Aorta (tissue), 5 donors: ENCODE results near the gene CCDC85A. TPM values are rescaled to one million over a fixed set of nuclear protein-coding genes. Genes with fewer than 3 reads are reported as not detected.

Experiments used
- ATAC-seq: fragments of 200-7000 bp; cut with Tn5 transposase; one replicate; pipeline ENCODE4 v1.9.1; 2022; ENCODE audit warnings: moderate library complexity; ENCODE audit not compliant: low FRiP score
- DNase-seq, 2 donors: peaks; one replicate each; pipeline ENCODE4 v3.0.0-alpha.2; 2020
- H3K27ac ChIP-seq, 2 donors: one replicate each; pipeline ENCODE4 v1.5.1; 2013; ENCODE audit warnings: low read length in 2 of 2, mild to moderate bottlenecking in 2 of 2, moderate library complexity in 2 of 2, control low read depth in 1 of 2, inconsistent platforms in 1 of 2, low read depth in 1 of 2
- H3K27me3 ChIP-seq, 2 donors: one replicate each; pipeline ENCODE4 v1.6.1; 2013; ENCODE audit warnings: control low read depth in 1 of 2, low read length in 1 of 2, mild to moderate bottlenecking in 1 of 2, moderate library complexity in 1 of 2; ENCODE audit not compliant: insufficient read depth in 2 of 2, control insufficient read depth in 1 of 2
- H3K36me3 ChIP-seq, 2 donors: one replicate each; pipeline ENCODE4 v1.6.1; 2013; ENCODE audit warnings: control low read depth in 1 of 2, low read length in 1 of 2, mild to moderate bottlenecking in 1 of 2; ENCODE audit not compliant: insufficient read depth in 2 of 2, control insufficient read depth in 1 of 2
- H3K4me1 ChIP-seq, 2 donors: one replicate each; pipeline ENCODE4 v1.6.1; 2013; ENCODE audit warnings: low read length in 2 of 2, control low read depth in 1 of 2, mild to moderate bottlenecking in 1 of 2, moderate library complexity in 1 of 2; ENCODE audit not compliant: insufficient read depth in 2 of 2, control insufficient read depth in 1 of 2
- H3K4me3 ChIP-seq, 2 donors: one replicate each; pipeline ENCODE4 v1.5.1; 2013; ENCODE audit warnings: low read length in 2 of 2, control low read depth in 1 of 2, mild to moderate bottlenecking in 1 of 2
- H3K9me3 ChIP-seq: one replicate; pipeline ENCODE4 v1.6.1; 2013; ENCODE audit warnings: mild to moderate bottlenecking, low read length; ENCODE audit not compliant: control insufficient read depth
- WGBS, 2 donors: extraction: QIAGEN DNeasy Blood & Tissue Kit; methylation state at CpG; one replicate each; pipeline ENCODE4 v1.1.7; 2013; 5-methylcytosine and 5-hydroxymethylcytosine counted together
- intact Hi-C, 2 donors: fragments of 100-400 bp; cut with DNase I; formaldehyde crosslinking; loops; one replicate each; pipeline versions ENCODE4 v1.14.2 to v1.15.0; 2022
- polyA plus RNA-seq, 2 donors: library from polyadenylated mRNA; stranded (reverse); fragments of 200-250 nt; gene quantifications; one replicate each; pipeline ENCODE4 v1.2.3, GENCODE V29; 2013
- total RNA-seq, 2 donors: library from RNA; stranded (reverse); fragmentation: NEBNext Ultra II Directional; extraction: Animal tissue kit (Norgen Biotek cat#: 25700); gene quantifications; one replicate each; pipeline ENCODE4 v1.2.1, GENCODE V29; 2021
- donor health status: healthy with polysubstance abuse.
- donor health status: Bipolar disorder and iron deficiency.
- donor health status: DM: no; HTN: no; CAD: no.
- donor health status: DM: no; HTN: no; CAD: no.
- donor health status: DM: yes; HTN: yes; CAD: no.

Gene CCDC85A
- total and polyA plus RNA-seq, 4 donors = 0.28 to 5.6 (median 2.7) TPM; not detected in 1

DNA sequence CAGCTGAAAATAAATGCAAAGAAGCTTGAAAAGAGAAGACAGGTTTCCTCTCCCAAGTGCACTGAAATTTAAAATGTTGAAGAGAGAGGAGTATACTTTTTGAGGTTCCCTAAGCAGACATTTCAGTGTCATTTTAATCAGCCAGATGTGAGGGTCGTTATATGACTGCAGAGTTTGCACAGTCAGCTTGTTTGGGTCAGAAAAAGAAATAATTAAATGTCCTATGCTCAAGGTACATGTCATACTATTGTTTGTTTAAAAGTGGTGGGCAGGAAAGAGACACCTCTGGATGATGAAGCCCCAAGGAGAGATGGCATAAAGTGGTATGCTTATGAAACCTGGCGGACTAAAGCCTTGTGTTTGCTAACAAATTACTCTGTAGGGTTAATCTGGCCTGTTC lies 55.2 kb downstream of the CCDC85A start:
- H3K9me3 ChIP-seq = no peaks in the 10 kb centered on the region
- H3K36me3 ChIP-seq = no peaks in the 10 kb centered on the region
- no peak for ATAC-seq
- WGBS, 2 donors = 49 to 66% methylated on average over 2 of the region's 2 CpGs
- H3K27ac ChIP-seq = no peak overlapping the region
- H3K4me3 ChIP-seq = no peak overlapping the region
- H3K27me3 ChIP-seq = no peaks in the 10 kb centered on the region
- no peak for DNase-seq
- intact Hi-C loops = no loop called here
- H3K4me1 ChIP-seq = peaks cover 0 to 2% of the 10 kb centered on the region in 2 donors

DNA sequence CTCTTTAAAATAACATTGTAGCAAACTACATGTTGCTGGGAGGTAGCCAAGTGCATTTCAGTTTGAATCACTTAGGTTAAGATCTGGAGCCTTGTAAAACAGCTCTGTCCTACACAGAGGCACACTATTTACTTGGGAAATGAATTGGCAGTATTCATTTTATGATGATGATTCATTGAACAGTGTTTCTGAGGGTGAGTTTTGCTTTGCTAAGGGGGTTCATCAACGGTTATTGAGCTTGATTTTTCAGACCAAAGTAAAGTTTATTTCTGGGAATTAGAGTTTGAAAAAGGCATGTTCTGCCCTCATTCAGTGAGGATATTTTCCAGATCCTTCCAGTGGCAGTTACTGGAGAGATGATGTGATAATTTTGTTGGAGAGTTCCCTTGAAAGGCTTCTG lies 55.6 kb downstream of the CCDC85A start:
- ATAC-seq = no peak
- Histone ChIP-seq H3K4me1 (no peaks in the 10 kb centered on the region), H3K4me3 (no peak overlapping the region), H3K27ac (no peak overlapping the region), H3K27me3 (no peaks in the 10 kb centered on the region), H3K36me3 (no peaks in the 10 kb centered on the region), H3K9me3 (no peaks in the 10 kb centered on the region)
- intact Hi-C loops = no loop called here
- 11 to 26% methylated on average over 1 of the region's 1 CpG for WGBS, 2 donors
- DNase-seq = no peak

DNA sequence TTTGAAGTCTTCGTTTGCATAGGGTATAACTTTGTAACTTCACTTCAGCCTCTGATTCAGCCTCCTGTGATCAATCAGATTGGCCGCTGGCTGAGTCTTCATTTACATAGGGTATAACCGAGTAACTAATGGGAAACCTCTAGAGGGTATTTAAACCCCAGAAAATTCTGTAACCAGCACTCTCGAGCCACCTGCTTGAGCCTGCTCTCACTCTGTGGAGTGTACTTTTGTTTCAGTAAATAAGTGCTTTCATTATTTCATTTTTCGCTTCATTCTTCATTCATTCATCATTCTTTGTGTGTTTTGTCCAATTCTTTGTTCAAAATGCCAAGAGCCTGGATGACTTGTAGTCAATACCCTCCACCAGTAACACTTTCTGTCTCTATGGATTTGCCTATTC lies 56.4 kb downstream of the CCDC85A start:
- Histone ChIP-seq H3K36me3 (no peaks in the 10 kb centered on the region), H3K9me3 (no peaks in the 10 kb centered on the region), H3K4me1 (no peaks in the 10 kb centered on the region), H3K27ac (no peak overlapping the region), H3K4me3 (no peak overlapping the region), H3K27me3 (no peaks in the 10 kb centered on the region)
- WGBS, 2 donors = 89 to 93% methylated on average over 5 of the region's 5 CpGs
- no peak for ATAC-seq
- DNase-seq = no peak
- intact Hi-C loops = no loop called here

DNA sequence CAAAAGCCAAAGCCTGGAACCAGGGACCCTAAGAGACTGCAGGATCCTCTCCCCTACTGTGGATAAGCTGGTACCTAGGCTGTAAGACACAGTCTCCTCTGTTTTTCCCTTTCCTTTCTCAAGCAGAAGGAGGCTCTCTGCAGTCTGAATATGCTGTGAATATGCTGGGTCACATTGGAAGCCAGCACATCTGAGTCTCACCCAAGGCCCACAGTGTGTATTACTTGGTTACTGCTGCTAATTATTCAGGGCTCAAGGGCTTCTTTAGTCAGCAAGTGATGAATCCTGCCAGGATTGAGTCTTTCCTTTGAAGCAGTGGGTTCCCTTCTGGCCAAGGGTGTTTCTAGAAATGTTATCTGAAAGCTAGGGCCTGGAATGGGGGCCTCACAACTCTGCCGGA lies 60.7 kb downstream of the CCDC85A start:
- Histone ChIP-seq H3K9me3 (no peaks in the 10 kb centered on the region), H3K27me3 (no peaks in the 10 kb centered on the region), H3K27ac (no peak overlapping the region), H3K4me3 (no peak overlapping the region), H3K4me1 (no peaks in the 10 kb centered on the region), H3K36me3 (no peaks in the 10 kb centered on the region)
- 0% methylated on average over 1 of the region's 1 CpG for WGBS, 2 donors
- intact Hi-C loops = no loop called here
- ATAC-seq = no peak
- no peak for DNase-seq

DNA sequence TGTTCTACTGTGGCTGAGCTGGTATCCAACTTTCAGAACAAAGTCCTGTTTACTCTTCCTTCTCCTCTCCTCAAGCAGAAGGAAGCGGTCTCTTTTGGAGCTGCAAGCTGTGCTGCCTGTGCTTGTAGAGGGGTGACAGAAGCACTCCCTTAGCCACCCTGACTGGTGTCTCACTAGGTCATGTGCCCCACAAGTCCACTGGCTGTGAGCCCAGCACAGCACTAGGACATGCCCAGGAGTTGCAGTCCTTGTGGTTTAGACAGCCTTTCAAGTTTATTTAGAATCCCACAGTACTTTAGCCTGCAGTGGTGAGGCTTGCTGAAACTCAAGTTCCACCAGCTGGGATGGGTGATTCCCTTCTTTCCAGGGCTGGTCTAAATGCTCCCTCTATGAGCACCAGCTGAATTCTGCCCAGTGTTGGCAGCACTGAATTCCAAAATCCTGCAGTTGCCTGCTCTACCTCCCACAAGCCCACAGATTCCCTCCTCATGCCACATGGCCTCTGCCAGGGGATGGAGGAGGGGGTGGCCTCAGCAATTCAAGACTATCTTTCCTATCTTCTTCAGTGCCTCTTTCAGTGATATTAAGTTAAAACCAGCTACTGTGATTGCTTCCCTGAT lies 61.2 kb downstream of the CCDC85A start:
- DNase-seq (no peak), ATAC-seq (peak; percentile 36)
- Histone ChIP-seq H3K9me3 (no peaks in the 10 kb centered on the region), H3K36me3 (no peaks in the 10 kb centered on the region), H3K4me3 (no peak overlapping the region), H3K27ac (no peak overlapping the region), H3K4me1 (no peaks in the 10 kb centered on the region), H3K27me3 (no peaks in the 10 kb centered on the region)
- 91 to 100% methylated on average over 1 of the region's 1 CpG for WGBS, 2 donors
- intact Hi-C loops = no loop called here

DNA sequence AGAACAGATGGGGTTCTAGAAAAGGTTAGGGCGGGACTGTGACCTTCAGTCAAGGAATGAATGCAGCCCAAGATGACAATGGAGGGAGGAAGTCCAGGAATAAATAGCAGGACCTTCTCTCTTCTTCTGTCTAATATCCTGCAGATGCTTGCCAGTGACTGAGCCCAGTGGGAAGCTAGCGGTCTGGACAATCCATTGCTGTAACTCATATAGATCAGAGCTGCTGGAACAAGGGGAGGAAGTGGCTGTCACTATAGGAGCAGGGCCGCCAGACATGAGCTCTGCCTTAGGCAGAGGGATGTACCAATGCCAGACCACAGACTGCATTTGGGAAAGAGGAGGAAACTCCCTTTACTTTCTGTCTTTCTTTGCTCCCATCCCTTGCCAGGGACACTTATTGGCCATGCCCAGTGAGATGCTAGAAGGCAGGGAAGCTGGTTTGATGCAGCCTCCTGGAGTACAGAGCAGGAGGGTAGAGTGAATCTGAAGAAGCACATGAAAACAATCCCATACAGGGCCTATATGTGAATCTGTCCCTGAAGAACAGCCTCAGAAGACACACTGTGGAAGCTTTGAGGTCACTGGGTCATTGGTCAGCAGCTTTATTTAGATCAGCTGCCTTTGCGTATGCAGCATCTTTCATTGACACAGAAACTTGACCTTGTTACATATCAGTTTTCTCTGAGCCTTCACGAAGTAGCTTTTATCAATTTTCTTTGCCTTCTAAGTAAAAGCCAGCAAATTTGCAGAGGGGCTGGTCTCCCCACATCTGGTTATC lies 65.4 kb downstream of the CCDC85A start:
- no peak for ATAC-seq
- WGBS, 2 donors = 75 to 84% methylated on average over 5 of the region's 5 CpGs
- no peak for DNase-seq

DNA sequence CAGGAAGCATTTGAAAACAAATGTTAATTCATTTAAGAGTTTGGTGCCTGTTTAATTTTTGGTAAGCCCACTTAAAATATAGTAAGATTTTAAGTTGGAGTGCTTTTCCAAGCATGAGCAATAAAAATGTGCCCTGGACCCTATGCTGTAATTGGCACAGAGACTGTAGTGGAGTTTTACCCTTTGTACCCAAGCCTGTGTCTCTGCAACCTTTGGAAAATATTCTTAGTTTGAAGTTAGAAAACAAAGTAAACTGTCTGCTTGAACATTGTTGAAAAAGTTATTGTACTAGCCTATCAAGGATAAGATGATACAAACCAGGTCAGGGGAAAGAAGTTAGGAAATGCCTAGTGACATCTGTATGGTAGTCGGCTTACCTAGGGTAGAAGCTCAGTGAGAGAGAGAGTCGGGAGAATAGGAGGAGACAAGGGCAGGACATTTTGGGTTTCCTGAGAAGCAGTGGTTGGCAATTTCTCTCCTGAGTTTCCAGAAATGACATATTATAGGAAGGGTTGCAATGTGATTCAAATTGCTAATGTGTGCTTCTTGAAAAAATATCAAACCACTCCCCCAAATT lies 66.5 kb downstream of the CCDC85A start:
- H3K27me3 ChIP-seq = no peaks in the 10 kb centered on the region
- 81 to 87% methylated on average over 2 of the region's 2 CpGs for WGBS, 2 donors
- no peaks in the 10 kb centered on the region for H3K36me3 ChIP-seq
- H3K9me3 ChIP-seq = no peaks in the 10 kb centered on the region
- ATAC-seq (no peak), DNase-seq (no peak)
- intact Hi-C loops = no loop called here
- no peak overlapping the region for H3K27ac ChIP-seq
- no peaks in the 10 kb centered on the region for H3K4me1 ChIP-seq
- H3K4me3 ChIP-seq = no peak overlapping the region

More for the DNA sequence above, 65.4 kb downstream of the CCDC85A start:
- Histone ChIP-seq H3K4me3 (no peak overlapping the region), H3K27me3 (no peaks in the 10 kb centered on the region), H3K27ac (no peak overlapping the region), H3K36me3 (no peaks in the 10 kb centered on the region), H3K4me1 (no peaks in the 10 kb centered on the region), H3K9me3 (no peaks in the 10 kb centered on the region)
- intact Hi-C loops = no loop called here

DNA sequence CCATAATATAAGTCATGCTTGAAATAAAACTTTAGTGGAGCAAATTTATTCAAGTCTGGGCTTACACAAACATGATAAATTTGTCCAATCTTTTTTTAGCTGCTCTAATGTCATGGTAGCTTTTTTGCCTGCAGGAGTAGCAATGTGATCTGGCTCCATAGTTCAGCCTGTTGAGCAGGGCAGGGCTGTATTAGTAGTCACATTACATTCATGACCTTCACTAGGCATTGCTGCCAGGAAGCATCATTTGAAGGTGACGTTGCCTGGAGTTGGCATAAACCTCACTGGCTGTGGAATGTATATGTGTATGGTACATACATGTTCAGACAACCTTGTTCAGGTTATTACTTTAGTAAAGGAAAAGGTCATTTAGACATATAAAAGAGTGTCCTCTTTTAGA lies 76.6 kb downstream of the CCDC85A start:
- no peak for DNase-seq
- Histone ChIP-seq H3K4me1 (no peaks in the 10 kb centered on the region), H3K27ac (no peak overlapping the region), H3K9me3 (no peaks in the 10 kb centered on the region), H3K36me3 (no peaks in the 10 kb centered on the region), H3K4me3 (no peak overlapping the region), H3K27me3 (no peaks in the 10 kb centered on the region)
- intact Hi-C loops = no loop called here
- ATAC-seq = no peak
- WGBS, 2 donors = 25 to 33% methylated on average over 1 of the region's 1 CpG

DNA sequence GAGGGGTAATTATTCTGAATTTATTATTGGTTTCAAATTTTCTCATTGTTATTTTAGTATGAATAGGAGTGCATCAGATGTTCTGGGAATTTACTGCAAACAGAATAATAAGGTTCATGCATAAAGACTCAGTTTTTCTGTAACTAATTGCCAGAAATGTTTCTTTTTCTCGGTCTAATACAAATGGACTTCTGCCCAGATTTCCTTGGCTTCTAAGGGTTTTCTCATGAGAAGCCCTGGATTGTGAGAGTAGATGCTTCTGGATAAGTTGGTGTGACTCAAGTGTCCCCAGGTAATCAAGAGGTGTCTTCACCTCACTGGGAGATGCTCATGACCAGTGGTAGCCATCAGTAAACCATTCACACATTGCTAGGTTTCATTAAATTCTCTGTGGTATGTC lies 78.5 kb downstream of the CCDC85A start:
- 43 to 44% methylated on average over 1 of the region's 1 CpG for WGBS, 2 donors
- Histone ChIP-seq H3K4me3 (no peak overlapping the region), H3K4me1 (no peaks in the 10 kb centered on the region), H3K27ac (no peak overlapping the region), H3K27me3 (no peaks in the 10 kb centered on the region), H3K36me3 (no peaks in the 10 kb centered on the region), H3K9me3 (no peaks in the 10 kb centered on the region)
- intact Hi-C loops = no loop called here
- DNase-seq (no peak), ATAC-seq (no peak)
